SK-N-MC (cell line): ENCODE results near the gene SLC2A10.

Experiments
- DNase-seq: peaks from one replicate; pipeline ENCODE4 v3.0.0-alpha.2; 2011; ENCODE audit warnings: low read depth, low spot score
- H3K27ac ChIP-seq: fragments of 200-600 bp; sonication (generic); 2 replicates; pipeline ENCODE4 v1.5.1; 2016; ENCODE audit warnings: mixed run types
- H3K36me3 ChIP-seq: fragments of 200-600 bp; sonication (generic); 2 replicates; pipeline ENCODE4 v1.6.1; 2017; ENCODE audit warnings: antibody characterized with exemption, low read length, mixed read lengths; ENCODE audit not compliant: insufficient read depth
- H3K4me3 ChIP-seq: fragments of 200-600 bp; sonication (generic); 2 replicates; pipeline ENCODE4 v1.5.1; 2016
- H3K9ac ChIP-seq: fragments of 200-600 bp; sonication (generic); 2 replicates; pipeline ENCODE4 v1.8.0; 2017; ENCODE audit warnings: mixed run types, mixed read lengths; ENCODE audit not compliant: insufficient read length
- H3K9me3 ChIP-seq: fragments of 200-600 bp; sonication (generic); 2 replicates; pipeline ENCODE4 v1.6.1; 2017; ENCODE audit warnings: low read depth, mild to moderate bottlenecking, antibody characterized with exemption, low read length, moderate library complexity, mixed read lengths
- EZH2 ChIP-seq: fragments of 200-600 bp; sonication (generic); IDR thresholded peaks from one replicate; pipeline ENCODE4 v1.6.1; 2017; ENCODE audit warnings: antibody characterized with exemption
- FOXP2 ChIP-seq: optimal IDR thresholded peaks from 2 replicates; pipeline ENCODE3; 2011; ENCODE audit warnings: mild to moderate bottlenecking, moderate library complexity; ENCODE audit not compliant: insufficient read depth; ENCODE audit errors: extremely low read length, control extremely low read depth
- POLR2AphosphoS5 ChIP-seq: IDR thresholded peaks from 2 replicates; pipeline ENCODE4 v1.6.1; 2012; ENCODE audit warnings: mild to moderate bottlenecking, low read depth, low read length, borderline replicate concordance

Gene SLC2A10

DNA sequence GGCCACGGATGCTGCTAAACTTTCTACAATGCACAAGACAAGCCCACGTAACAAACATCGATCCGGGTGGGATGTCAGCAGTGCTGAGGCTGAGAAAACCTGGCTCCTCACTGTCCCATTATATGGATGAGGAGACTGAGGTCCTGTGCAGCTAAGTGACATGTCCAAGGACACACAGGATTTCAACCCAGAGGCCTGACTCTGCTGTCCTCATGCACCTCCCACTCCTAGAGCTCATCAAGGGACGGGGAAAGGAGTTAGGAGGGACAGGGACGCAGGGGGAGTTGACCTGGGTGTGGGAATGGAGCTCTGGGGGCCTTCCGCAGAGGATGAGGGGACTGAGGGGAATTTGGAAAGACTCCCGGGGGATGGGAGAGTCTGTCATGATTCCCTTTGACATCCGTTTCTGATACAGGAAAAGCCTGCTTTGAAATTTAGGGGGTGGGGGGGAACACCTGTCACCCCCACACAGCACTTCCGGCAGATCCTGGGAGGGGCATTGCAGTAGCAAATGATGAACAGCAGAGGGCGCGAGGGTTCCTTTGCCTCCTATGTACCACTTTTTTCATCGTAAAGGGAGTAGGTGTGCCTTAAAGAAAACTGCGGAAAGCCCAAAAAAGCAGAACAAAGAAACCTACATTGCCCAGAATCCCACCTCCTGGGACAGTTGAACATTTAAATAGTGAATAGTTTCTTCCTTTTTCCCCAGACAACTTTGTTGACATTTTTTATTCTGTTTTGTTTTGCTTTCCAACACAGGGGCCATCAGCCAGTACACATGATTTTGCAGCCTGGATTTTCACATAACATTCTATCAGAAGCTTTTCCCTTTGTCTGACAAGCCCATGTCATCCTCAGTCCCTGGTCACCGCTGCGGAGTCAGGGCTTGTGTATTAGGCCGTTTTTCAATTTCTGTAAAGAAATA lies 48.6 kb downstream of the SLC2A10 start:
- no peak overlapping the region for H3K9ac ChIP-seq
- TF ChIP-seq FOXP2 (no peak), EZH2 (no peak), POLR2AphosphoS5 (no peak)
- DNase-seq = no peak
- H3K4me3 ChIP-seq = no peak overlapping the region
- no peaks in the 10 kb centered on the region for H3K9me3 ChIP-seq
- no peak overlapping the region for H3K27ac ChIP-seq
- H3K36me3 ChIP-seq = no peaks in the 10 kb centered on the region

DNA sequence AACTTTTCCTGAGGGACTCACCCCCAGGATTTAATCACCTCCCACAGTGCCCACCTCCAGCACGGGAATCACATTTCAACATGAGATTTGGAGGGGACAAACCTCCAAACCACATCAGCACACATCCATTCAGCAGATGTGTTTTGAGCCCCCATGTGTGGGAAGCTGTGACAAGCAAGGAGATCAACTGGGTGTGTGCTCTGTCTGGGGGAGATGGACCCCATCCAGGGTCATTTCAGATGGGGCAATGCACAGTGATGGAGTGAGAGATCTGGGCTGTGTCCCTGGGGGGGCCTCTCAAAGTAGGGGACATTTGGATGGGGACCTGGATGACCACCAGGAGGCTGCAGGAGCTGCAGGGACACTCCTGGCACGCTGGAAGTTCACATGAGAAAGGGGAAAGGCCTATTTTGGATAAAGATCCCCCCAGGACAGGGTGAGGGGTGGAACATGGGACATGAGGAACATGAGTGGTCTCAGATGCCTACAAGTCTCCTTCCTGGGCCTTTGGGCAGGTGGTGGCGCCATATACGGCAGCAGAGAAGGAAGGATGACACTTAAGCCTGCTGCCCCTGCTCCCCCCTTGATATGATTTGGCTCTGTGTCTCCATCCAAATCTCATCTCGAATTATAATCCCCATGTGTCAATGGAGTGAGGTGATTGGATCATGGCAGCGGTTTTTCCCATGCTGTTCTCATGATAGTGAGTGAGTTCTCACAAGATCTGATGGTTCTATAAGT lies 49.6 kb downstream of the SLC2A10 start:
- Histone ChIP-seq H3K9ac (no peak overlapping the region), H3K27ac (no peak overlapping the region), H3K36me3 (no peaks in the 10 kb centered on the region), H3K4me3 (no peak overlapping the region), H3K9me3 (no peaks in the 10 kb centered on the region)
- TF ChIP-seq EZH2 (no peak), FOXP2 (no peak), POLR2AphosphoS5 (no peak)
- DNase-seq = no peak

DNA sequence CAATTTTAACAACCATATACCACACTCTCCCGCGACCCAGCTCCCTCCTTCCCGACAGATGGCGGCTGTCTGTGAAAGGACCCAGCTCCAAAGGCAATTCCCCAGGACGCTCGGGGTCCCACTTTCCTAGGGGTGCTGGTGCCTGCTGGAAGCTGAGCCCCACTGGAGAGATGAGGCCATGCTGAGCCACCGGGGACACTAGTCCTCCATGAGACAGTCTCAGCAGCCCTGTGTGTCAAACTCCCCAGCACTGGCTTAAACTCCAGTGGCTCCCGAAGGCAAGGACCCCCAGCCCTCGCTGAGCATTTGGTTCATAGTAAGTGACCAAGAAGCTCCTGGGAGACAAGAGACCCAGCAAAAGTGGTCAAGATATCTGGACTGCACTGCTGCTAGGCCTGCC lies 52.1 kb downstream of the SLC2A10 start:
- no peak for DNase-seq
- Histone ChIP-seq H3K36me3 (no peaks in the 10 kb centered on the region), H3K27ac (no peak overlapping the region), H3K9ac (no peak overlapping the region), H3K4me3 (no peak overlapping the region), H3K9me3 (no peaks in the 10 kb centered on the region)
- no peak for TF ChIP-seq FOXP2
- no peak for TF ChIP-seq POLR2AphosphoS5
- no peak for TF ChIP-seq EZH2

DNA sequence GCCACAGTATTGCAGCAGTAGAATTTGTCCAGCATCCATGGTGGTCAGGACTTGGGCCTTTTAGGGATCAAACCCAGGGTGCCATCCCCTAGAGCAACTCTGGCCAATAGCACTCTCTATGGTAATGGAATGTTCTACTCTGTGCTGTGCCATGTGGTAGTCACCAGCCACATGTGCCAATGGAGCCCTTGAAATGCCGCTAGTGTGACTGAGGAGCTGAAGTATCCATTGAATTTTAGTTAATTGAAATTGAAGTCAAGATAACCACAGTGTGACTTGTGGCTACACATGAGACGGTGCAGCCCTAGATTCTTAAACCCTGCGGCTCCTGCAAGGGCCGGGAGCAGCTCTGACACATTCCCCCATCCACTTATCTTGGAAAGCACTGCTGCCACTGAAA lies 54.6 kb downstream of the SLC2A10 start:
- no peak for DNase-seq

DNA sequence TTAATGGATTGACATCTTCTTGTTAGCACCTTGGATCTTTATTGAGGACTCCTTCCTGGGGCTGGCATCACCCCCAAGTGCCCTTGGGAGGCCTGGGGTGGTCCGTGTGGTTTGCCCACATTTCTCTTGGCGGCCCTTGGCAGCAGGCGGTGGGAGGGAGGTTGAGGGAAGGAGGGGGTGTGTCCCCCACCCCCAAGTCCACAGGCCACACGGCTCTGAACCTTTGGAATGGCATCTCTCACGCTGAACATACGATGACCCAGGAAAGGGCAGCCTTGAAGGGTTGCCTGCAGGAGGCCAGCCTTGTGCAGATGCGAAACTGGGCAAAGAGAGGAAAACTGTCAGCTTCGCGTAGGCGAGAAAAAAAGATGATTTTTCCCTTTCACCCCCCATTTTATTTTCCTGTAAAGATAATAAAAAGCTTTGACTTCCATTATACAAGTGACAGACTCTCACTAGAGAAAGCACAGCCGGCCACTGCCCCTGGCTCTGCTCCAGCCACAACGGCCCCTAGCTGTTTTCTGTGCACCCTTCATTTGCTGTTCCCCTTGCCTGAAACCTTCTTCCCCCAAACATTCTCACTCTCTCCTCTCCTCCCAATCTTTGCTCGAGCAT lies 56.2 kb downstream of the SLC2A10 start:
- no peak for TF ChIP-seq EZH2
- no peak for TF ChIP-seq POLR2AphosphoS5
- TF ChIP-seq FOXP2 = no peak
- no peak for DNase-seq
- Histone ChIP-seq H3K9ac (no peak overlapping the region), H3K36me3 (no peaks in the 10 kb centered on the region), H3K27ac (no peak overlapping the region), H3K4me3 (no peak overlapping the region), H3K9me3 (no peaks in the 10 kb centered on the region)

More for the DNA sequence above, 54.6 kb downstream of the SLC2A10 start:
- no peak overlapping the region for H3K4me3 ChIP-seq
- no peak overlapping the region for H3K9ac ChIP-seq
- no peaks in the 10 kb centered on the region for H3K9me3 ChIP-seq
- TF ChIP-seq FOXP2 = no peak
- TF ChIP-seq EZH2 = no peak
- no peak for TF ChIP-seq POLR2AphosphoS5
- no peaks in the 10 kb centered on the region for H3K36me3 ChIP-seq
- H3K27ac ChIP-seq = no peak overlapping the region

DNA sequence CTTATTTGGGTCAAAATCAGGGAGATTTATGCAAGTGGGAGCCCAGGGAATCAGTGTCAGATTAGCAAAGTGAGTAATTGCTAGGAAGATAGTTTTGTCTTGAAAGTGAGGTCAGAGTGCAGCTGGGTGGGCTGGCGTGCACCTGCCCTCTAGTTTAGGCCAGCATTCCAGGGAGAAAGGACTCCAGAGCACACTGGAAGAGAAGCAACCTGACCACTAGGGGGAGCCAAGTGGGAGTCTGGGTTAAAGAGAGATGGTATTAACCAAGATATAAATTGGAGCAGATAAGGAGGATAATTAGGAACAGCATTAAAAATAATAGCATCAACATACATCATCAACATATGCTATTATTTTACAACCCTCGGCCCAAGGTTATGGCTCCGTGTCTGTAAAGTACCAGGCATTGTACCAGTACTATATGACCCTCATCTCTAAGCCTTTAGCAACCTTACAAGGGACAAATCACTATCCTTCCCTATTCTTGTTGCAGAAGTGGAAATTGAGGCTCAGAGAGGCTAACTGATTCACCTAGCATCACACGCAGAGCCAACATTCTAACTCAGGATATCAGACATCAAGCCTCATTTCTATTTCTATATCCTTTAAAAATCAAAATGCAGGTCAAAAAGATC lies 57.8 kb downstream of the SLC2A10 start:
- Histone ChIP-seq H3K9me3 (no peaks in the 10 kb centered on the region), H3K36me3 (no peaks in the 10 kb centered on the region), H3K9ac (no peak overlapping the region), H3K27ac (no peak overlapping the region), H3K4me3 (no peak overlapping the region)
- no peak for DNase-seq
- no peak for TF ChIP-seq POLR2AphosphoS5

DNA sequence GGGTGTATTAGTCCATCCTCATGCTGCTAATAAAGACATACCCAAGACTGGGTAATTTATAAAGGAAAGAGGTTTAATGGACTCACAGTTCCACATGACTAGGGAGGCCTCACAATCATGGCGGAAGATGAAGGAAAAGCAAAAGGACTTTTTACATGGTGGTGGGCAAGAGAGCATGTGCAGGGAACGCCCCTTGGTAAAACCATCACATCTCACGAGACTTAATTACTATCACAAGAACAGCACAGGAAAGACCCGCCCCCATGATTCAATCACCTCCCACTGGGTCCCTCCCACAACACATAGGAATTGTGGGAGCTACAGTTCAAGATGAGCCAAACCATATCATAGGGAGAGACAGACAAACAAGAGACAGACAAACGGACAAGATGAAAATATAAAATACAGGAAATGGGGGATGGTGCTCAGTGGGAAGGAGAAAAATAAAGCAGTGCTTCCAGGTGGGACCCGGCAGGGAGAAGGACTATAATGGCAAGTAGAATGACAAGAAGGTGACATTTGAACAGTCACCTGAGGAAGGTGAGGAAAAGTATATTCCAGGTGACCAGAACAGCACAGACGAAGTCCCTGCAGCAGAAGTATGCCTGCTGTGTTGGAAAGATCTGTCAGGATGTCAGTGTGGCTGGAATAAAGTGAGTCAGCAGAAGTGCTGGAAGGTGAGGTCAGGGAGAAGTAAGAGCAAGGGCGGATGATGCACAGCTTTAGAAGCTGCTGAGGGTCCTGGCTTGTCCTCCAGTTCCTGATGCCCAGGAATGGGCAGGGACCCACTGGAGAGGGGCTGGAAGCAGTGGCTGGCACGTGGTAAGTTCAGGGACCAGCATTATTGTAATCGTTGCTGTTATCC lies 61.1 kb downstream of the SLC2A10 start:
- Histone ChIP-seq H3K27ac (no peak overlapping the region), H3K9ac (no peak overlapping the region), H3K9me3 (no peaks in the 10 kb centered on the region), H3K4me3 (no peak overlapping the region), H3K36me3 (no peaks in the 10 kb centered on the region)
- no peak for TF ChIP-seq FOXP2
- TF ChIP-seq EZH2 = no peak
- no peak for TF ChIP-seq POLR2AphosphoS5
- DNase-seq = no peak
